ENCODE results near the gene ST6GALNAC1. TPM values are rescaled to one million over a fixed set of nuclear protein-coding genes. Genes with fewer than 3 reads are reported as not detected.
A peak's percentile ranks its signal among the peaks of the same experiment; 100 is the strongest.
"Not testable (repeated sequence)": the region's sequence is repeated elsewhere in the genome, so short reads cannot be mapped to it uniquely, and the experiment has no call there.

ST6GALNAC1 gene
- total RNA-seq, 1 donor from 2014 or later: not detected

GRCh38 chr17:76611758-76612157 is 31.8 kb downstream of the ST6GALNAC1 start:
- DNase-seq: no peak

DNA sequence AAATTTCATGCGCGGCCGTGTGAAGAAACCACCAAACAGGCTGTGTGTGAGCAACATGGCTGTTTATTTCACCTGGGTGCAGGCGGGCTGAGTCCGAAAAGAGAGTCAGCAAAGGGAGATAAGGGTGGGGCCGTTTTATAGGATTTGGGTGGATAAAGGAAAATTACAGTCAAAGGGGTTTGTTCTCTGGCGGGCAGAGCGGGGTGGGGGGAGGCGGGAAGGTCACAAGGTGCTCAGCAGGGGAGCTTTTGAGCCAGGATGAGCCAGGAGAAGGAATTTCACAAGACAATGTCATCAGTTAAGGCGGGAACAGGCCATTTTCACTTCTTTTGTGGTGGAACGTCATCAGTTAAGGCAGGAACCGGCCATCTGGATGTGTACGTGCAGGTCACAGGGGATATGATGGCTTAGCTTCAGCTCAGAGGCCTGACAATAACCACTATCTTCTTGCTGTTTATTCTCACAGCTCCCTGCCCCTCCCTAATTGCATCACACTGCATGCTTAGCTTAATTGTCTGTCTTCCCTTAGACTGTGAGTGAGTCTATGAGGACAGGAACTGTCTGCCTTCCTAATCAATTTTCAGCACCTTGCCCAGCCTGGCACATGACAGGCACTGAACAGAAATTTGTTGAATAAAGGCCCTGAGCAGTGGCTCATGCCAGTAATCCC is 32.3 kb downstream of the ST6GALNAC1 start:
- DNase-seq: not testable (repeated sequence)

DNA sequence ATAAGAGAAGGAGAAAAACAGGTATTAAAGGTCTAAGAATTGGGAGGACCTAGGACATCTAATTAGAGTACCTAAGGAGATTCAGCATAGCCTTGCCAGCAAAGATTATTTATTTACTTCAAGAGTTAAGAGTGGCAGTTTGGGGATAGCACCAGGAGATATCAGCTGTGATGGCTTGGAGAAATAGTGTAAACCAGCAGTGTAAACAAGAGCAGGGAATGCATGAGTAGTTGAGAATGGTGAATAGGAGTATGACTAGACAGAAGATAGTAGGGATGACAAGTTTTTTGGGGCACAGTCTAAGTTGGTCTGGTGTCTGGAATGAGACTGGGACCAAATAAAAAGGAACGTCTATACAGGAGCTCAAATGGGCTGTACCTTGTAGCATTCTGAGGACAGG is 36.9 kb downstream of the ST6GALNAC1 start:
- DNase-seq: not testable (repeated sequence)

- no peak for DNase-seq
Observed at GRCh38 chr17:76601065-76601464, 42.5 kb downstream of the ST6GALNAC1 start.

DNA sequence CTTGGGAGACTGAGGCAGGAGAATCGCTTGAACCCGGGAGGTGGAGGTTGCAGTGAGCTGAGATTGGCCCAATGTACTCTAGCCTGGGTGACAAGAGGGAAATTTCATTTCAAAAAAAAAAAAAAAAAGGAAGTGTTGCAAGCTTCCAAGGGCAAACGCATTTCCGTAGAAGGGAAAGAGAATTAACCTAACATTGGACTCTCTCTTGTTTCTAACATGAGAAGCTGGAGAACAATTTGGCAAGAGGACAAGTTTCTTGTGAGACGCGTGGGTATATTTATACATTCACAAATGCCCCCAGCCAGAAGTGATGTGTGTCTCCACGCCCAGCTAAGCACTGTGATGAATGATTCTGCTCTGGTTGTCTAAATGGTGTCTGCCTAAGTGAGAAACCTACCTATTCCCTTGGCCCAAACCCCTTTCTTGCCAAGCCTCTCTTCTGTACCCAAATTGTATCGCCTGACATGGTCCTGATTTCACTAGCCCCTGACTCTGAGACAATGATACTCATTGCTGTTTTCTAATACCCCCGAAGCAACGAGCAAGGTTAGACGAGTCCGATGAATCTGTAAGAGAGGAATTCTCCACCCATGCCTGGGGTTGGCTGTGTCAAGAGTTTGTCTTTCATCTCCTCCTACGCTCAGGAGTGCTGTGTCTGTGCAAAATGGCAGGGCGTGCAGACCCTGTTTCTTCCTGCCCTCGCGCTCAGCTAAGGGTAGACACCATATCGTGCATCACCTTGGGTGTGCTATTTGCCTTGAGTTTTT is 43.7 kb downstream of the ST6GALNAC1 start:
- peak; percentile 78 for DNase-seq

- DNase-seq: peak; percentile 56
Observed at GRCh38 chr17:76598004-76598439, 45.5 kb downstream of the ST6GALNAC1 start.

DNA sequence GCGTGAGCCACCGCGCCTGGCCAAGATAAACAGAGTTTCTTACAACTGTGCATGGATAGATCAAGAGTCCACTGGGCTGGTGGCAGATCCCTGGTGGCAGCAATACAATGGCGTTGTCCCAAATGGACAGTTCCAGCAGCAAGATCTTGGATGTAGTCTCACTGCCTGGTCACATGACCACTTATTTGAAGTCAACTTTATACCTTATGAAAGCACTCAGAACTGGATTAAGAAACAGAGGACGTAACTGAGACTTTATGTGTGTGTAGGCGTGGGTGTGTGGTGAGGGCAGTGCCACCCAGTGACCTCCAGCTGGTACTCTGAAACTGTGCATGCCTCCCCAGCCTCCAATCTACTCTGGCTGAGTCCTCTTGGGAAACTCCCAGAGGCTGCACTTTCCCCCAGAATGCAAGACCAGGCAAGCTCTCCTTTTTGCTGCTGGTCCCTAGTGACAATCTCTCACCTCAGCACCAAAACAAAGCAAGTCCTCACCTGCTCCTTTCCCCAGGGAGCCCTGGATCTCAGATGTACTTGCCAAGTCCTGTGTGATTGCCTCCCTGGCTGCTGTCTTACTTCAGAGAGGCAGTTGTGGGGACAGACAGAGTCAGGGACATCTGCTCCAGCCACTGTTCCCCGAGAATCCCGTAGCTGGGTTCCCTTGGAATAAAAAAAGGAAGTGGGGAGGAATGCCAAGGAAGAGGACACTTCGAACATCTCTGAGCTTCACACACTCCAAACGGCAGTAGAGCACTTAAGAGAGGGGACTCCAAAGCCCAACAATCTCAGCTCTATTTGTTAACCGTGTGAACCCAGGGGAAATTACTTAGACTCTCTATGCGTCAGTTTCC is 46.2 kb downstream of the ST6GALNAC1 start:
- DNase-seq: no peak

DNA sequence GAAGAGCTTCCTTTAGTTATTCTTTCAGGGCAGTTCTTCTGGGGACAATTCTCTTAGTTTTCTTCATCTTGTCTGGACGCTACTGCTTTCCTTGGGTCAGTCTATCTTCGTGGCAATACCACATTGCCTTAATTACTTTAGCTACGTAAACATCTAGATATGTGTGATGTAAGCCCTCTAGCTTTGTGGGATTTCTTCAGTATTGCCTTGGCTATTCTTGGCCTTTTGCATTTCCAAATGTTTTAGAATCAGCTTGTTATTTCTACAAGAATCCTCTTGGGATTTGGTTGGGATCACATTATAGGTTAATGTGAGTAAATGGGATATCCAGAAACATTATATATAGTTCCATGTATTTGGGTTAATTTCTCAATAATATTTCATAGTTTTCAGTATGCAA is 48.9 kb downstream of the ST6GALNAC1 start:
- DNase-seq: no peak

DNA sequence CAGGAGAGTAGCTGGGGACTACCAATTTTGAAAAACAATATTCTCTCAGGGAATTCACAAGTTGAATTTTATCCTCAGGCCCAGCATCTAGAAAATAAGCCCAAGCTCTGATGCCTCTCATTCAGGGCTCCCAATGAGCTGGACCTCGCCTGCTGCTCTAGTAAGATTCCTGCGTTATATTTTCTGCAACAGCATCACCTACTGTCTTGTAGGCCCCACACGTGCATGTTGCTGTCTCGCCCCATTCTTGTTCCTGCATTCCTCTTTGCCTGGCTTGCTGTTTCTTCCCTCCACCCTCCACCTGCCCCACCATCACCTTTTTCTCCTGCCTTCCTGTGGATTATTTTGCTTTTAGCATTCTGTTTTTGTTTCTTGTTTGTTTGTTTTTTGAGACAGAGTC is 49.6 kb downstream of the ST6GALNAC1 start:
- no peak for DNase-seq

GRCh38 chr17:76593384-76593826 is 50.2 kb downstream of the ST6GALNAC1 start:
- DNase-seq: no peak

DNA sequence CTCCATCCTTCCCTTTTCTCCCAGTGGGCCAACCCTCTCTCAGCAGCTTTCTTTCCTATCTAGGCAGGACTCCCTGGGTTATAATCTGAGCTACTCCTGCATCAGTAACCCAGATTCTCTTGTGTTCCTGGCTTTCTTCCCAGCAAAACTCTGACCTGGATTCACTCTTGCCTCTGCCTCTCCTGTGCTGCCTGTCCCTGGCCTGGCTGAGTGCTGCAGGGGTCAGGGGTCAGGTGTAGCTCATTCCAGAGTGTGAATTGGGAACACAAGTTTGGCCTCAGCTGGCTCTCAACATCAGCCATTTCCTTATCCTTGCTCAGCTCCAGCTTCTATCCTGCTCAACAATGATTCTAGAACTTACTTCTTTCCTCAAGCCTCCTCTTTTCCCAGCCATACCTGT is 55.4 kb downstream of the ST6GALNAC1 start:
- no peak for DNase-seq

DNA sequence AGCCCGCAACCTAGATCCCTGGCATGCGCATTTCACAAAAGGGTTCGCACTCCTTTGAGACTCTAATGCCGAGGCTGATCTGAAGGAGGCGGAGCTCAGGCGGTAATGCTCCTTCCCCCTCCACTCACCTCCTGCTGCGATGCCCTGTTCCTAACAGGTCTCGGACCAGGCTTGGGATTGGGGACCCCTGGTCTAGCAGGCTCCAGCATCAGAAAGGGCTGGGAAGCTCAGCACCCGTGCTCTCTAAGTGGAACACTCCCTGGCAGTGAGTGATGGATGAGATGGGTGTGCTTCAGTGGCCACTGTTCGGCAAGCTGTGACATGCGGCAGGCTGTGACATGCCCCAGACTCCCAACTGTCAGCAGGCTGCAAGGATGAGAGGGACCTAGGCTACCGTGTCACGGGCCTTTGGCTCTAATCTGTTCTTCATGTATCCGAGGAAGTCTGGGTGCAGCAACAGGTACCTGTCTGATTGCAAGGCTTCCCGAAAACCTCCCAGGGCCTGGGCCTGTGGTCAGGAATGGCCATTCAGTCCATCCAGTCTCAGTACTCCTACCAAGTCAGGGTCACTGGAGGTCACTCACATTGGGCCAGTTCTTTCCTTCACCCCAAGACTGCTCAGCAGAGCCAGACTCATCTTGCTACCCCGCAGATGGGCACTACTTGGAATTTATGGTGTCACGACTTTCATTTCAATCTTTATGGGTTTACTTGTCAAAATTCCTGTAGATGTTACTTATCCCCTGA is 56.6 kb downstream of the ST6GALNAC1 start:
- DNase-seq: no peak

DNA sequence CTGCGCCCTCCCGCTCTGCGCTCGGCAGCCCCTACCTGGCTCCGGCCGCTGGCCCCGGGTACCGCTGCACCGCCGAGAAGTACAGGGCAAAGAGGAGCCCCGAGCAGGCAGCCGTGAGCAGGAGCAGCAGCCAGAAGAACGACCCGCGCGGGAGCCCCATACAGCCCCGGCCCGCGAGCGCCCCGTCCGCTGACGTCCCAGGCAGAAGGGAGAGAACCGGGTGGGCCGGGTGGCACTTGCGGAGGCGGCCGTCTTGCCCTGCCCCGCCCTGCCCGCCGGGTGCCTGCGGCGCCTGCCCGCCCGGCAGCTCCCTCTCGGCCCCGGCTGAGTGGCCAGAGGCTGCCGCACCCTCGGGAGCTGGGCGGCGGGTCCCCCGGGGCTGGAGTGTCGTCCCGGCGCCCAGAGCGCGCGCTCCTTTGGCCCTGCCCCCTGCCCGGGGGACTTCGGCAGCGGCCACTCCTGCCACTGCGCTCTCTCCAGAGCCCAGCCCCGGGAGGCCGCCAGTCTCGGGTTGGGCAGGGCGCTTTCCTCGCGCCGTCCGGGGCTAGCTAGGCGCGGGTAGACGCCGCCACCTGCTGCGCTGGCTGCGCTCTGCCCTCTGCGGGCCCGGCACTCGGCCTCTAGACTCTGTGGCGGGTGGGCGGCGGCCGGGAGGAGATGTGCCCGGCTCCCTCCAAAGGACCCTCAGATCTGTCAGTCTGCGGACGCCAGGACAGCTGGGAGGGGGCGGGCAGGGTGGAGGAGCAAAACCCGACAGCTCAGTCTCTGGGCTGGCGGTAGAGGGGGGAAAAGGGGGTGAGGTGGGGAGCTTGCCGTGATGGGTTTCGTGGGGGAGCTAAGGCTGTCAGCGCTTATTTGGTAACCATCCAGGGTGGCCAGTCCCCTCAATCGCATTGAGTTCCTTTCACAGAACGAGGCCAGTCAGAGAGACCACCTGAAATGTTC is 57.6 kb downstream of the ST6GALNAC1 start, which contains the start of gene ST6GALNAC2:
Gene ST6GALNAC2 (minus strand): TSS at position 212 of the 945 bp plus-strand sequence. CDS start 52 bp downstream, at position 160.
- peak; percentile 70 for DNase-seq

DNA sequence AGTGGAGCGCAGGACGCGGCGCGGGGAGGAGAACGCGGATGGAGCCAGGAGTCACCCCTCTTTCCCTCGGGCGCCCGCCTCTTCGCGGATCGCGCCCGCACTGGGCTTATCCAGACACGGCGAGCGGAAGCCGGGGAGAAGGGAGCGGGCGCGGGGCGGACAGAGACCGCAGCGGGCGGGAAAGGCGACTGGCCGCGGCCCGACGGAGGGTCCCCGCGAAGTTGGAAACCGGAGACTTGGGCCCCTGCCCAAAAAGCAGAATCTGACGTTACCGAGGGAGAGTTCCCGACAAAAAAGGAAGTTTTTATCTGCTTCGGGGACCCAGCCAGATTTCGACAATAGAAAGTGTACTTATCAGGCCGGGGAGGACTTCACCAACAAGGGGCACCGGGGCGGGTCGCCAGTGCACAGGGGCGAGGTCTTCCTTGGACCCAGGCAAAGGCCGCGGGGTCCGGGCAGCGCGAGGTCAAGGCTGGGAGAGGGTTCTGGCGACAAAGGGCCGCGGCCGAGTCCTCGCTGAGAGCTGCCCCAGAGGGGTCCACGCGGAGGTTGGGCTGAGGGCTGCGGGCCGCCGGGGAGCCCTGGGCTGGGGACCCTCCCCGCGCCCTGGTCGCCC is 58.4 kb downstream of the ST6GALNAC1 start:
- DNase-seq: peak; percentile 23

- DNase-seq: no peak
Observed at GRCh38 chr17:76584427-76585032, 59.0 kb downstream of the ST6GALNAC1 start.

GRCh38 chr17:76582660-76583059 is 60.9 kb downstream of the ST6GALNAC1 start:
- no peak for DNase-seq

DNA sequence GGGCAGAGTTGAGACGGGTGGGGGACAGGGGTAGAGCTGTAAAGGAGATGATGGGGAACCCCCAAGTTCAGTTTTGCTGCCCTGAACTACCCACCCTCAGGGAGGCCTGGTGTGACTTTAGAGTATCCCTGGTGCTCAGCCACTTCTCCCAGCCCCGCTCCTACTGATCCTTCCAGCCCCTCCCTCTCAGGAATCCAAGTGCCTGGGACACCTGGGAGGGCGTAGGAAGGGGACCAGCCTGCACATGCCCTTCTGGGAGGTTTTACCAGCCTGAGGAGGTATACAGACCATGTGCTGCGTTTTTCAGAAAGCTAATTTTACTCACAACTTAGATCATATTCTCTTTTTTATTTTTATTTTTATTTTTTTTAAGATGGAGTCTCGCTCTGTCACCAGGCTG is 62.0 kb downstream of the ST6GALNAC1 start:
- no peak for DNase-seq

DNA sequence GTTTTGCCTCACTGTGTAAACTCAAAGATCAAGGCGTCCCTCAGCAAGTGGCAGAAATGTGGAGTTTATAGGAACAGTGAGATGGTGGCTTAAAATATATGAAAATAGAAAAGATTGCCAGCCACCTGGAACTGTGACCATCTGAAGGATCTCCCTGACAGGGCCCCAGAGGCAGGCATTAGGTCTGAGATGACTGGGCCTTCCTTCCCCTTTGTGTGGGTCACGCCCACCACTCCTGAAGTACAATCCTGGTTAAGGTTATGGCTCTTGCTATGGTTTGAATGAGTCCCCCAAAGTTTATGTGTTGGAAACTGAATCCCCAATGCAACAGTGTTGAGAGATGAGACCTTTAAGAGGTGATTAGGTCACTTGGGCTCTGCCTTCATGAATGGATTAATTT is 64.3 kb downstream of the ST6GALNAC1 start:
- no peak for DNase-seq

DNA sequence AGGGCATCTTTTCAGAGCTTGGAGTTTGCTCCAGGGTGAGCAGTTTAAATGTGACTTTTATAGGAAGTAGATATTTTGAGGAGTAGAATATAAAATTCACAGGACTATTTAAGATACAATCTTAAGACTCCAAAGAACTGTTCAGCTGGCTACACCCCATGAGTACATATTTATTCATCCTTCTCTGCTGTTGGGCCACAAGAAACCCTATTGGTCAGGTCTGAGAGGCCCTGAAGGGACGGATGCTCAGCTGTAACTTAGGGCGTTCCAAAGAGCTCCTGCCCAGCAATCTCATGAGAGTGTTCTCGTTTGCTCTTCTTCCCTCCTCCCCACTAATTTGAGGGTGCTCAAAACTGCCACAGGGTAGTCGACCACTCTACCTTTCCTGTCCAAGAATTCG is 65.2 kb downstream of the ST6GALNAC1 start:
- DNase-seq: no peak

- no peak for DNase-seq
Observed at GRCh38 chr17:76577876-76578275, 65.7 kb downstream of the ST6GALNAC1 start.

Data from dermis blood vessel endothelial cell (primary cell).